WTC11 (cell line): ENCODE measurements around the gene CXCL17. TPM values are rescaled to one million over a fixed set of nuclear protein-coding genes. Genes with fewer than 3 reads are reported as not detected.

Experiments used
- ATAC-seq: fragments of 200-7000 bp; cut with Tn5 transposase; 2 replicates; pipeline ENCODE4 v1.10.0; 2021; ENCODE audit warnings: mild to moderate bottlenecking, moderate library complexity
- CTCF ChIA-PET: fragments of 300-600 bp; sonication (Branson Sonifier 250); formaldehyde crosslinking; loops from one replicate; lab custom pipeline; 2021; ENCODE audit warnings: antibody characterized with exemption; lab: Charles Lee
- POLR2A ChIA-PET: fragments of 350-600 bp; sonication (Branson Sonifier 250); formaldehyde crosslinking; loops from one replicate; lab custom pipeline; 2021; ENCODE audit warnings: antibody characterized with exemption; lab: Charles Lee
- DNase-seq: peaks from one replicate; pipeline ENCODE4 v3.0.0; 2021; ENCODE audit warnings: low spot score
- H3K27ac Mint-ChIP-seq: 2 replicates; pipeline ENCODE4 v1.8.0; 2021; ENCODE audit warnings: mixed read lengths
- H3K27me3 Mint-ChIP-seq: 2 replicates; pipeline ENCODE4 v1.8.0; 2021; ENCODE audit warnings: low read depth, mild to moderate bottlenecking, moderate library complexity, mixed read lengths
- H3K36me3 Mint-ChIP-seq: 2 replicates; pipeline ENCODE4 v1.8.0; 2021; ENCODE audit warnings: mixed read lengths
- H3K4me1 Mint-ChIP-seq: 2 replicates; pipeline ENCODE4 v1.8.0; 2022; ENCODE audit warnings: mixed read lengths
- H3K4me3 Mint-ChIP-seq: 2 replicates; pipeline ENCODE4 v1.8.0; 2021; ENCODE audit warnings: mild to moderate bottlenecking, moderate library complexity, mixed read lengths
- H3K9me3 Mint-ChIP-seq: 2 replicates; pipeline ENCODE4 v1.8.0; 2021; ENCODE audit warnings: mixed read lengths
- AFF4 ChIP-seq: sonication (generic); formaldehyde crosslinking; IDR thresholded peaks from 2 replicates; pipeline ENCODE4 v1.8.1; 2023; ENCODE audit warnings: mild to moderate bottlenecking, missing genetic modification reagents, borderline replicate concordance
- ATF1 ChIP-seq: sonication (generic); formaldehyde crosslinking; IDR thresholded peaks from 2 replicates; pipeline ENCODE4 v1.8.1; 2023; ENCODE audit warnings: mild to moderate bottlenecking, moderate library complexity, missing genetic modification reagents
- ATF3 ChIP-seq: sonication (generic); formaldehyde crosslinking; conservative IDR thresholded peaks from 2 replicates; pipeline ENCODE4 v1.8.1; 2022; ENCODE audit warnings: mild to moderate bottlenecking, missing genetic modification reagents
- CREM ChIP-seq: sonication (generic); formaldehyde crosslinking; IDR thresholded peaks from 2 replicates; pipeline ENCODE4 v1.8.1; 2022; ENCODE audit warnings: mild to moderate bottlenecking, missing genetic modification reagents, moderate library complexity
- ELF4 ChIP-seq: sonication (generic); formaldehyde crosslinking; IDR thresholded peaks from 2 replicates; pipeline ENCODE4 v1.8.1; 2022; ENCODE audit warnings: low read depth, mild to moderate bottlenecking, moderate library complexity, missing genetic modification reagents
- FOXP4 ChIP-seq: sonication (generic); formaldehyde crosslinking; IDR thresholded peaks from 2 replicates; pipeline ENCODE4 v1.8.0; 2022; ENCODE audit warnings: mild to moderate bottlenecking, missing genetic modification reagents
- KAT7 ChIP-seq: sonication (generic); formaldehyde crosslinking; IDR thresholded peaks from 2 replicates; pipeline ENCODE4 v1.8.1; 2023; ENCODE audit warnings: missing genetic modification reagents, mild to moderate bottlenecking, borderline replicate concordance
- MXD4 ChIP-seq: fragments of 250-450 bp; sonication (Bioruptor Pico); IDR thresholded peaks from 2 replicates; pipeline ENCODE4 v1.8.0; 2021; ENCODE audit warnings: mild to moderate bottlenecking, moderate library complexity, borderline replicate concordance
- NFE2L1 ChIP-seq: sonication (generic); formaldehyde crosslinking; IDR thresholded peaks from 2 replicates; pipeline ENCODE4 v1.8.1; 2023; ENCODE audit warnings: missing genetic modification reagents
- NFYB ChIP-seq: sonication (generic); formaldehyde crosslinking; conservative IDR thresholded peaks from 2 replicates; pipeline ENCODE4 v1.8.0; 2022; ENCODE audit warnings: low read depth, missing genetic modification reagents
- NR1H2 ChIP-seq: sonication (generic); formaldehyde crosslinking; IDR thresholded peaks from 2 replicates; pipeline ENCODE4 v1.9.0; 2021; ENCODE audit warnings: mild to moderate bottlenecking, moderate library complexity, missing genetic modification reagents
- OVOL2 ChIP-seq: fragments of 250-450 bp; sonication (Bioruptor Pico); IDR thresholded peaks from 2 replicates; pipeline ENCODE4 v1.9.0; 2021; ENCODE audit warnings: mild to moderate bottlenecking, borderline replicate concordance
- PRRX2 ChIP-seq: fragments of 250-450 bp; sonication (Bioruptor Pico); IDR thresholded peaks from 2 replicates; pipeline ENCODE4 v1.8.0; 2021; ENCODE audit warnings: mild to moderate bottlenecking
- SOX15 ChIP-seq: fragments of 250-450 bp; sonication (Bioruptor Pico); IDR thresholded peaks from 2 replicates; pipeline ENCODE4 v1.9.0; 2021; ENCODE audit warnings: mild to moderate bottlenecking
- SP1 ChIP-seq: sonication (generic); formaldehyde crosslinking; conservative IDR thresholded peaks from 2 replicates; pipeline ENCODE4 v1.8.1; 2022; ENCODE audit warnings: missing genetic modification reagents
- TEAD1 ChIP-seq: sonication (generic); formaldehyde crosslinking; IDR thresholded peaks from 2 replicates; pipeline ENCODE4 v1.8.0; 2022; ENCODE audit warnings: mild to moderate bottlenecking, missing genetic modification reagents
- TEAD4 ChIP-seq: sonication (generic); formaldehyde crosslinking; IDR thresholded peaks from 2 replicates; pipeline ENCODE4 v1.8.0; 2022; ENCODE audit warnings: mild to moderate bottlenecking, missing genetic modification reagents
- TP53 ChIP-seq: sonication (generic); formaldehyde crosslinking; IDR thresholded peaks from 2 replicates; pipeline ENCODE4 v1.8.1; 2023; ENCODE audit warnings: mild to moderate bottlenecking, missing genetic modification reagents
- ZMAT4 ChIP-seq: fragments of 250-450 bp; sonication (Bioruptor Pico); IDR thresholded peaks from 2 replicates; pipeline ENCODE4 v1.9.0; 2021; ENCODE audit warnings: mild to moderate bottlenecking
- ZNF138 ChIP-seq: sonication (generic); formaldehyde crosslinking; conservative IDR thresholded peaks from 2 replicates; pipeline ENCODE4 v1.8.1; 2022; ENCODE audit warnings: mild to moderate bottlenecking, moderate library complexity, missing genetic modification reagents
- ZNF263 ChIP-seq: sonication (generic); formaldehyde crosslinking; IDR thresholded peaks from 2 replicates; pipeline ENCODE4 v1.8.1; 2022; ENCODE audit warnings: low read depth, mild to moderate bottlenecking, moderate library complexity, missing genetic modification reagents
- ZNF317 ChIP-seq: sonication (generic); formaldehyde crosslinking; IDR thresholded peaks from 2 replicates; pipeline ENCODE4 v1.8.1; 2023; ENCODE audit warnings: low read depth, mild to moderate bottlenecking, moderate library complexity, missing genetic modification reagents, borderline replicate concordance
- ZNF416 ChIP-seq: fragments of 250-450 bp; sonication (Bioruptor Pico); IDR thresholded peaks from 2 replicates; pipeline ENCODE4 v1.9.0; 2021; ENCODE audit warnings: mild to moderate bottlenecking, inconsistent platforms
- ZNF425 ChIP-seq: fragments of 250-450 bp; sonication (Bioruptor Pico); conservative IDR thresholded peaks from 2 replicates; pipeline ENCODE4 v1.9.0; 2021; ENCODE audit warnings: mild to moderate bottlenecking
- ZNF671 ChIP-seq: fragments of 250-450 bp; sonication (Bioruptor Pico); IDR thresholded peaks from 2 replicates; pipeline ENCODE4 v1.8.0; 2021; ENCODE audit warnings: mild to moderate bottlenecking
- total RNA-seq: library from RNA; stranded (reverse); gene quantifications from 3 replicates; pipeline ENCODE4 v1.2.3, GENCODE V29; 2021

CXCL17 gene
- total RNA-seq, 1 experiment from 2014 or later, result not detected

GRCh38 chr19:42422092-42422900 is 20.4 kb downstream of the CXCL17 start:
- H3K4me1 Mint-ChIP-seq, result peaks cover 31% of the 10 kb centered on the region
- ChIA-PET CTCF (interaction anchor here (1.1 to 5.2 kb wide), 8 partner anchors 10 to 99 kb away, joined by 4 to 81 read pairs (median 20); partner anchors contain the start of gene CXCL17), POLR2A (no interaction called here)
- peak overlapping the region; percentile 82 for H3K4me3 Mint-ChIP-seq
- ATAC-seq, result no peak
- TF ChIP-seq ZNF671 (no peak), NR1H2 (CRISPR knock-in tag) (no peak), PRRX2 (CRISPR knock-in tag) (no peak), SP1 (CRISPR knock-in tag) (no peak), KAT7 (no peak), NFYB (no peak), ZNF416 (CRISPR knock-in tag) (no peak), ZNF138 (CRISPR knock-in tag) (no peak)
- peaks cover 6% of the 10 kb centered on the region for H3K9me3 Mint-ChIP-seq
- no peak for DNase-seq
- H3K36me3 Mint-ChIP-seq, result peaks cover 2% of the 10 kb centered on the region
- no peak overlapping the region for H3K27ac Mint-ChIP-seq
- peaks cover 95% of the 10 kb centered on the region for H3K27me3 Mint-ChIP-seq

- DNase-seq (no peak), ATAC-seq (no peak)
- POLR2A ChIA-PET, result no interaction called here
- Mint-ChIP-seq H3K4me1 (peaks cover 31% of the 10 kb centered on the region), H3K4me3 (peak overlapping the region; percentile 24; the same call in 1 of the 2 replicates), H3K27me3 (peaks cover 91% of the 10 kb centered on the region), H3K9me3 (peaks cover 6% of the 10 kb centered on the region), H3K36me3 (peaks cover 2% of the 10 kb centered on the region), H3K27ac (no peak overlapping the region)
- TF ChIP-seq ZMAT4 (CRISPR knock-in tag) (no peak), TP53 (CRISPR knock-in tag) (no peak), ATF1 (CRISPR knock-in tag) (no peak), CREM (CRISPR knock-in tag) (no peak), NFE2L1 (no peak)
- CTCF ChIA-PET, result interaction anchor here (0.8 to 3.6 kb wide), 5 partner anchors 11 to 25 kb away, joined by 3 to 22 read pairs (median 16); no protein-coding TSS in a partner anchor
Measured at GRCh38 chr19:42421591-42422031, 21.1 kb downstream of the CXCL17 start.

GRCh38 chr19:42421101-42421500 is 21.6 kb downstream of the CXCL17 start:
- ChIA-PET CTCF (interaction anchor here (0.8 to 3.6 kb wide), 6 partner anchors 11 to 29 kb away, joined by 3 to 22 read pairs (median 16); no protein-coding TSS in a partner anchor), POLR2A (no interaction called here)
- no peak for ATAC-seq
- Mint-ChIP-seq H3K4me3 (no peak overlapping the region), H3K27me3 (peaks cover 91% of the 10 kb centered on the region), H3K27ac (no peak overlapping the region), H3K9me3 (peaks cover 6% of the 10 kb centered on the region), H3K4me1 (peaks cover 31% of the 10 kb centered on the region), H3K36me3 (peaks cover 2% of the 10 kb centered on the region)
- TF ChIP-seq FOXP4 (no peak), ATF3 (CRISPR knock-in tag) (no peak), OVOL2 (CRISPR knock-in tag) (no peak), KAT7 (no peak), MXD4 (CRISPR knock-in tag) (no peak), ELF4 (CRISPR knock-in tag) (no peak), ZNF263 (CRISPR knock-in tag) (no peak), TEAD1 (CRISPR knock-in tag) (no peak), AFF4 (no peak), TP53 (CRISPR knock-in tag) (no peak), ZNF317 (CRISPR knock-in tag) (no peak), SOX15 (CRISPR knock-in tag) (no peak), ZNF425 (CRISPR knock-in tag) (no peak), TEAD4 (CRISPR knock-in tag) (no peak)
- DNase-seq, result no peak
